GM23338 (cell line): ENCODE data around the gene OR8A1. TPM values are rescaled to one million over a fixed set of nuclear protein-coding genes. Genes with fewer than 3 reads are reported as not detected.
"Not testable (repeated sequence)": the region's sequence is repeated elsewhere in the genome, so short reads cannot be mapped to it uniquely, and the experiment has no call there.

Source experiments
- ATAC-seq: fragments of 200-7000 bp; cut with Tn5 transposase; 3 replicates; pipeline ENCODE4 v1.9.1; 2020
- DNase-seq: peaks from one replicate; pipeline ENCODE4 v3.0.0-alpha.2; 2015; ENCODE audit warnings: low spot score
- H2AFZ ChIP-seq: fragments of 200-600 bp; sonication (generic); 2 replicates; pipeline ENCODE4 v1.8.0; 2016; ENCODE audit warnings: antibody characterized with exemption, mild to moderate bottlenecking, moderate library complexity
- H3F3A ChIP-seq: fragments of 200-600 bp; sonication (generic); replicated peaks from 2 replicates; pipeline ENCODE4 v1.8.0; 2017; ENCODE audit warnings: antibody characterized with exemption, mixed run types, low read depth
- H3K27ac ChIP-seq: fragments of 200-600 bp; sonication (generic); 2 replicates; pipeline ENCODE4 v1.6.1; 2016; ENCODE audit warnings: low read depth
- H3K27me3 ChIP-seq: fragments of 200-600 bp; sonication (generic); 2 replicates; pipeline ENCODE4 v1.8.0; 2016; ENCODE audit warnings: mild to moderate bottlenecking, mixed run types, moderate library complexity; ENCODE audit not compliant: insufficient read depth
- H3K36me3 ChIP-seq: fragments of 200-600 bp; sonication (generic); 2 replicates; pipeline ENCODE4 v1.8.0; 2016; ENCODE audit warnings: mild to moderate bottlenecking; ENCODE audit not compliant: insufficient read depth
- H3K4me1 ChIP-seq: fragments of 200-600 bp; sonication (generic); 2 replicates; pipeline ENCODE4 v1.8.0; 2016; ENCODE audit warnings: mild to moderate bottlenecking, moderate library complexity; ENCODE audit not compliant: insufficient read depth
- H3K4me2 ChIP-seq: fragments of 200-600 bp; sonication (generic); 2 replicates; pipeline ENCODE4 v1.7.1; 2017; ENCODE audit warnings: mixed run types
- H3K4me3 ChIP-seq: fragments of 200-600 bp; sonication (generic); 2 replicates; pipeline ENCODE4 v1.6.1; 2016; ENCODE audit warnings: mixed run types
- H3K79me2 ChIP-seq: fragments of 200-600 bp; sonication (generic); replicated peaks from 2 replicates; pipeline ENCODE4 v1.8.0; 2017; ENCODE audit warnings: mild to moderate bottlenecking; ENCODE audit not compliant: insufficient read depth
- H3K9me2 ChIP-seq: fragments of 200-600 bp; sonication (generic); 2 replicates; pipeline ENCODE4 v1.8.0; 2017; ENCODE audit not compliant: insufficient read depth
- H4K20me1 ChIP-seq: fragments of 200-600 bp; sonication (generic); replicated peaks from 2 replicates; pipeline ENCODE4 v1.8.0; 2017; ENCODE audit warnings: mild to moderate bottlenecking; ENCODE audit not compliant: insufficient read depth
- H3K27ac Mint-ChIP-seq: 2 replicates; pipeline ENCODE4 v1.8.0; 2020; ENCODE audit warnings: inconsistent platforms, mild to moderate bottlenecking, moderate library complexity, mixed read lengths
- H3K27me3 Mint-ChIP-seq: 3 replicates; pipeline ENCODE4 v1.8.0; 2022; ENCODE audit warnings: low read depth, mild to moderate bottlenecking, moderate library complexity, mixed read lengths, inconsistent platforms; ENCODE audit not compliant: insufficient read depth, poor library complexity
- H3K36me3 Mint-ChIP-seq: 3 replicates; pipeline ENCODE4 v1.8.0; 2021; ENCODE audit warnings: low read depth, mild to moderate bottlenecking, inconsistent platforms, moderate library complexity, mixed read lengths
- H3K4me1 Mint-ChIP-seq: 3 replicates; pipeline ENCODE4 v1.8.0; 2020; ENCODE audit warnings: mild to moderate bottlenecking, inconsistent platforms, mixed read lengths
- H3K4me3 Mint-ChIP-seq: 3 replicates; pipeline ENCODE4 v1.8.0; 2021; ENCODE audit warnings: moderate library complexity, mild to moderate bottlenecking, inconsistent platforms, mixed read lengths
- H3K9me3 Mint-ChIP-seq: 3 replicates; pipeline ENCODE4 v1.8.0; 2020; ENCODE audit warnings: moderate library complexity, mild to moderate bottlenecking, inconsistent platforms, mixed read lengths
- CREB1 ChIP-seq: fragments of 250-450 bp; sonication (Bioruptor Pico); IDR thresholded peaks from 2 replicates; pipeline ENCODE4 v1.5.0; 2020; ENCODE audit warnings: low read depth, mild to moderate bottlenecking, moderate library complexity
- EZH2 ChIP-seq: fragments of 200-600 bp; sonication (generic); IDR thresholded peaks from one replicate; pipeline ENCODE4 v1.8.0; 2017; ENCODE audit warnings: antibody characterized with exemption, mild to moderate bottlenecking, low read depth; ENCODE audit not compliant: unreplicated experiment
- NANOG ChIP-seq: IDR thresholded peaks from 2 replicates; pipeline ENCODE4 v1.6.1; 2016; ENCODE audit warnings: antibody characterized with exemption, borderline replicate concordance
- polyA plus RNA-seq: library from polyadenylated mRNA; unstranded; fragments of >200 nt; fragmentation: Nextera tagmentation; extraction: Ambion mirVana; gene quantifications from 2 replicates; pipeline ENCODE4 v1.2.1, GENCODE V29; 2016
- total RNA-seq: library from RNA; depleted of rRNA; stranded (reverse); fragments of >200 nt; shearing (Covaris generic); gene quantifications from 2 replicates; pipeline ENCODE4 v1.2.3, GENCODE V29; 2014
- TF ChIP-seq, protein P1 (sequence below), 2 experiments: fragments of 200-600 bp in 1 of 2; sonication (generic) in 1 of 2; conservative IDR thresholded peaks; 2 replicates each; pipeline versions ENCODE4 v1.5.1 to v1.6.1; 2016 to 2017; ENCODE audit warnings: antibody characterized with exemption in 2 of 2, low read depth in 2 of 2, mild to moderate bottlenecking in 2 of 2, moderate library complexity in 1 of 2

OR8A1 gene
- total and polyA plus RNA-seq, 2 experiments from 2014 or later = not detected

DNA sequence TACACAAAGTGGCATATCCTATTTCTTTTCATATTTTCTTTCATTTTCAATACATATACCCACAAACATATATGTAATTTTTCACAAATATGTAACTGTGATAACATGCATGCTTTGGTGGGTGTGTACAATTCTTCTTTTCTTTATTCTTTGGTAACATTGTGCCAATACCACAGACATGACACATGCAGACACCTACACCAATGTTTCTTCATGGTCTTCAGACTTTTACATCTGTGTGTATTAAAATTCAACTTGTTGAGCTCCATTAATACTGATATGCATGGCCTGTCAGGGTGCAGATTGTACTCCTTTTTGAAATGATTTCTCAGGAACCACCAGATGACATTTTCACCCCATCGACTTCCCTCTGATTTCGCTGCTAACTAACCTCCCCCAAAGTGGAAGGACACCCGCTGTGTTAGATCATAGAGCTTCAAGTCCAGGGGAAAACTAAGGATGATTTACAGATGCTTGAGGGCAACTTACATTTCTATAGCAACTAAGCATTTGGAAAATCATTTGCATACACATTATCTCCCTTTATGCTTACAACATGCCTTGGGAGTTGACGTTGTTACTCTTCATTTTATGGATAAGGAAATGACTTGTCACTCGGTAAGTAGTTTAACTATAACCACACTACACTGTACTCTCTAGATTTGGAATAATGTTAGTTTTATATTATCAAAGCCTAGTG, 31.0 kb downstream of the OR8A1 start (continued):
- TF ChIP-seq, protein P1, sequence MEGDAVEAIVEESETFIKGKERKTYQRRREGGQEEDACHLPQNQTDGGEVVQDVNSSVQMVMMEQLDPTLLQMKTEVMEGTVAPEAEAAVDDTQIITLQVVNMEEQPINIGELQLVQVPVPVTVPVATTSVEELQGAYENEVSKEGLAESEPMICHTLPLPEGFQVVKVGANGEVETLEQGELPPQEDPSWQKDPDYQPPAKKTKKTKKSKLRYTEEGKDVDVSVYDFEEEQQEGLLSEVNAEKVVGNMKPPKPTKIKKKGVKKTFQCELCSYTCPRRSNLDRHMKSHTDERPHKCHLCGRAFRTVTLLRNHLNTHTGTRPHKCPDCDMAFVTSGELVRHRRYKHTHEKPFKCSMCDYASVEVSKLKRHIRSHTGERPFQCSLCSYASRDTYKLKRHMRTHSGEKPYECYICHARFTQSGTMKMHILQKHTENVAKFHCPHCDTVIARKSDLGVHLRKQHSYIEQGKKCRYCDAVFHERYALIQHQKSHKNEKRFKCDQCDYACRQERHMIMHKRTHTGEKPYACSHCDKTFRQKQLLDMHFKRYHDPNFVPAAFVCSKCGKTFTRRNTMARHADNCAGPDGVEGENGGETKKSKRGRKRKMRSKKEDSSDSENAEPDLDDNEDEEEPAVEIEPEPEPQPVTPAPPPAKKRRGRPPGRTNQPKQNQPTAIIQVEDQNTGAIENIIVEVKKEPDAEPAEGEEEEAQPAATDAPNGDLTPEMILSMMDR (conservative IDR thresholded peaks at IDR 0.05; ENCODE audit: low read depth in 2 of 2) = no peak
- no peak for TF ChIP-seq EZH2

DNA sequence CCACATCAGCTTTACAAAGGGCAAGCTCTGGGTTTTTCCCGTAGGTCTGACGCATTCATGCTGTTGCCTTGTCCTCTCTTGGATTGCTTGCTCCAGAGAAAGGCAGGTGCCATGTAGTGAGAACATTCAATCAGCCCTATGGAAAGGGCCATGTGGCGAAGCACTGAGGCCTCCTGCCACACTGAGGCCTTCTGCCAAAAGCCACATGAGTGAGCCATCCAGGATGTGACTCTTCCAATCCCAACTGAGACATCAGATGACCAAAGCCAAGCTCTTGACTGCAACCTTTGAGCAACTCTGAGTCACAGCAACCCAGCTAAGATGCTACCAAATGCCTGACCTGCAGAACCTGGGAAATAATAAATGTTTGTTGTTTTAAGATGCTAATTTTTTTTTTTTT, 32.4 kb downstream of the OR8A1 start:
- H3K4me2 ChIP-seq = no peak overlapping the region
- H3K36me3 Mint-ChIP-seq = no peaks in the 10 kb centered on the region
- no peaks in the 10 kb centered on the region for H3K9me3 Mint-ChIP-seq
- no peaks in the 10 kb centered on the region for H3K36me3 ChIP-seq
- peaks cover 8% of the 10 kb centered on the region for H3K27me3 Mint-ChIP-seq
- H3K27ac Mint-ChIP-seq = no peak overlapping the region
- H3K27ac ChIP-seq = no peak overlapping the region
- TF ChIP-seq, protein P1 (conservative IDR thresholded peaks at IDR 0.05; ENCODE audit: low read depth in 2 of 2) = no peak
- TF ChIP-seq NANOG = no peak
- TF ChIP-seq CREB1 (CRISPR knock-in tag) = no peak
- H2AFZ ChIP-seq = no peak overlapping the region
- no peaks in the 10 kb centered on the region for H3K9me2 ChIP-seq
- peaks cover 10% of the 10 kb centered on the region for H3K4me1 Mint-ChIP-seq
- no peak for DNase-seq
- H4K20me1 ChIP-seq = no peaks in the 10 kb centered on the region
- no peak overlapping the region for H3K4me3 Mint-ChIP-seq
- ATAC-seq = no peak
- no peaks in the 10 kb centered on the region for H3K79me2 ChIP-seq
- H3K27me3 ChIP-seq = no peaks in the 10 kb centered on the region
- H3K4me1 ChIP-seq = peaks cover 13% of the 10 kb centered on the region
- H3K4me3 ChIP-seq = no peak overlapping the region
- no peaks in the 10 kb centered on the region for H3F3A ChIP-seq

DNA sequence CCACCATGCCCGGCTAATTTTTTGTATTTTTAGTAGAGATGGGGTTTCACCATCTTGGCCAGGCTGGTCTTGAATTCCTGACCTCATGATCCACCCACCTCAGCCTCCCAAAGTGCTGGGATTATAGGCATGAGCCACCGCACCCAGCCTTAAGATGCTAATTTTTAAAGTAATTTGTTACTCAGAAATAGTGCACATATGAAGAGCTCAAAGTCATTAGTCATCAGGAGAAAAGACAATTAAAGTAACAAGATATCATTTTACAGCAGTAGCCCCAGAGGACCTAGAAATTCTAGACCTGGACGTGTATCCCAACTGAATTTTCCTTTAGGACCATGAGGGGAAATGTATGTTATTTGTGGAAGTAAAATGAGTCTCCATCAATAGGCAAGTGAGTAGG, 32.9 kb downstream of the OR8A1 start:
- not testable (repeated sequence) for H3K4me3 Mint-ChIP-seq, H3K36me3 ChIP-seq, ATAC-seq, H3K27me3 Mint-ChIP-seq, H3K79me2 ChIP-seq, H3K36me3 Mint-ChIP-seq, H3K27ac Mint-ChIP-seq, H3K4me3 ChIP-seq, H4K20me1 ChIP-seq, DNase-seq, H3K27me3 ChIP-seq, H3K9me3 Mint-ChIP-seq, H3K9me2 ChIP-seq, H3K4me2 ChIP-seq, H3K27ac ChIP-seq, H2AFZ ChIP-seq, H3F3A ChIP-seq
- H3K4me1 ChIP-seq = peaks cover 13% of the 10 kb centered on the region
- peaks cover 10% of the 10 kb centered on the region for H3K4me1 Mint-ChIP-seq
